ENCODE measurements around the gene RBM26. TPM values are rescaled to one million over a fixed set of nuclear protein-coding genes. Genes with fewer than 3 reads are reported as not detected.

RBM26 gene
- total RNA-seq, 1 experiment from 2014 or later: 32.2 TPM

DNA sequence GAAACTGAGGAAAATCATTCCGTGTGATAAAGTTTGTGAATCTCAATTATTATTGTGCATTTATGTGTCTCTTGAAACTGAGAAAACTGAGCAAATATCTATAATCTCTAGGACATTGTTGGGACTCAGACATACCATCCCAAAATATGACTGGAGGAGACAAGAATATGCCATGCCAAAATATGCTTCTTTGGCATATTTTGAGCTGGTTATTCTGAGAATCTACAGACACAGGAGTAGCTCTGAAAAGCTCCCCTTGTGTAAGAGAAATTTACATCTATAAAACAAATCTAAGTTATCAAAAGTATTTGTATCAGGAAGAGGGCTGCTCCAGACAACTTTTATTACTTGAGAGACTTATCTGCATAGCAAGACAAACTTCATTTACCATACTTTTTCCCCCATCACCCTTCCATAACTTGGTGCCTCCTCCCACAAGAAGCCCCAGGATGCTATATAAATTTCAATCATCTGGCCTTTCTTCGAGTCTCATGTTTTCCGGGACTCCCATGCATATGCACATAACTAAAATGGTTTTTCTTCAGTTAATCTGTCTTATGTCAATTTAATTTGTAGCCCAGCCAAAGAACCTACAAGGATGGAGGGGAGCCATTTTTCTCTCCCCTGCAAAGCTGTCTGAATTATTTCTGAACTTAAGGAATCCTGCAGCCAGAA is 46.3 kb upstream of the RBM26 start:
- no peaks in the 10 kb centered on the region for H3K36me3 ChIP-seq (ENCODE audit: control insufficient read depth, insufficient read depth, low read length)
- H3K27me3 ChIP-seq (ENCODE audit: control insufficient read depth, insufficient read depth, low read length): no peaks in the 10 kb centered on the region; the same call in 1 of the 2 replicates
- TF ChIP-seq, protein P1, sequence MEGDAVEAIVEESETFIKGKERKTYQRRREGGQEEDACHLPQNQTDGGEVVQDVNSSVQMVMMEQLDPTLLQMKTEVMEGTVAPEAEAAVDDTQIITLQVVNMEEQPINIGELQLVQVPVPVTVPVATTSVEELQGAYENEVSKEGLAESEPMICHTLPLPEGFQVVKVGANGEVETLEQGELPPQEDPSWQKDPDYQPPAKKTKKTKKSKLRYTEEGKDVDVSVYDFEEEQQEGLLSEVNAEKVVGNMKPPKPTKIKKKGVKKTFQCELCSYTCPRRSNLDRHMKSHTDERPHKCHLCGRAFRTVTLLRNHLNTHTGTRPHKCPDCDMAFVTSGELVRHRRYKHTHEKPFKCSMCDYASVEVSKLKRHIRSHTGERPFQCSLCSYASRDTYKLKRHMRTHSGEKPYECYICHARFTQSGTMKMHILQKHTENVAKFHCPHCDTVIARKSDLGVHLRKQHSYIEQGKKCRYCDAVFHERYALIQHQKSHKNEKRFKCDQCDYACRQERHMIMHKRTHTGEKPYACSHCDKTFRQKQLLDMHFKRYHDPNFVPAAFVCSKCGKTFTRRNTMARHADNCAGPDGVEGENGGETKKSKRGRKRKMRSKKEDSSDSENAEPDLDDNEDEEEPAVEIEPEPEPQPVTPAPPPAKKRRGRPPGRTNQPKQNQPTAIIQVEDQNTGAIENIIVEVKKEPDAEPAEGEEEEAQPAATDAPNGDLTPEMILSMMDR (IDR thresholded peaks at IDR 0.05): no peak
- TF ChIP-seq POLR2AphosphoS5 (IDR thresholded peaks at IDR 0.05; ENCODE audit: low read depth, low read length) (no peak), TCF7L2 (IDR thresholded peaks at IDR 0.05; ENCODE audit: low read depth, low read length) (no peak), SIN3A (IDR thresholded peaks at IDR 0.05; ENCODE audit: borderline replicate concordance, insufficient read depth, low read depth, low read length) (no peak)
- TF ChIP-seq, protein P2, sequence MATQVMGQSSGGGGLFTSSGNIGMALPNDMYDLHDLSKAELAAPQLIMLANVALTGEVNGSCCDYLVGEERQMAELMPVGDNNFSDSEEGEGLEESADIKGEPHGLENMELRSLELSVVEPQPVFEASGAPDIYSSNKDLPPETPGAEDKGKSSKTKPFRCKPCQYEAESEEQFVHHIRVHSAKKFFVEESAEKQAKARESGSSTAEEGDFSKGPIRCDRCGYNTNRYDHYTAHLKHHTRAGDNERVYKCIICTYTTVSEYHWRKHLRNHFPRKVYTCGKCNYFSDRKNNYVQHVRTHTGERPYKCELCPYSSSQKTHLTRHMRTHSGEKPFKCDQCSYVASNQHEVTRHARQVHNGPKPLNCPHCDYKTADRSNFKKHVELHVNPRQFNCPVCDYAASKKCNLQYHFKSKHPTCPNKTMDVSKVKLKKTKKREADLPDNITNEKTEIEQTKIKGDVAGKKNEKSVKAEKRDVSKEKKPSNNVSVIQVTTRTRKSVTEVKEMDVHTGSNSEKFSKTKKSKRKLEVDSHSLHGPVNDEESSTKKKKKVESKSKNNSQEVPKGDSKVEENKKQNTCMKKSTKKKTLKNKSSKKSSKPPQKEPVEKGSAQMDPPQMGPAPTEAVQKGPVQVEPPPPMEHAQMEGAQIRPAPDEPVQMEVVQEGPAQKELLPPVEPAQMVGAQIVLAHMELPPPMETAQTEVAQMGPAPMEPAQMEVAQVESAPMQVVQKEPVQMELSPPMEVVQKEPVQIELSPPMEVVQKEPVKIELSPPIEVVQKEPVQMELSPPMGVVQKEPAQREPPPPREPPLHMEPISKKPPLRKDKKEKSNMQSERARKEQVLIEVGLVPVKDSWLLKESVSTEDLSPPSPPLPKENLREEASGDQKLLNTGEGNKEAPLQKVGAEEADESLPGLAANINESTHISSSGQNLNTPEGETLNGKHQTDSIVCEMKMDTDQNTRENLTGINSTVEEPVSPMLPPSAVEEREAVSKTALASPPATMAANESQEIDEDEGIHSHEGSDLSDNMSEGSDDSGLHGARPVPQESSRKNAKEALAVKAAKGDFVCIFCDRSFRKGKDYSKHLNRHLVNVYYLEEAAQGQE (IDR thresholded peaks at IDR 0.05; ENCODE audit: insufficient read depth in 1 of 2, low read depth in 2 of 2, low read length in 1 of 2): no peak
- no peak for ATAC-seq
- ChIA-PET CTCF (no interaction called here), POLR2A (no interaction called here)
- no peak overlapping the region for H3K27ac ChIP-seq (ENCODE audit: low read length)
- DNase-seq (ENCODE audit: low read depth, low spot score): no peak
- intact Hi-C loops (cut with micrococcal nuclease; ENCODE audit: unreplicated experiment) (no loop called here), in situ Hi-C loops (cut with HindIII; ENCODE audit: low pct_unique_long_range_greater_than_20kb, low sequenced_read_pairs) (no loop called here)
- no TSS peak for BruUV-seq (replicated peaks)
- H3K4me3 ChIP-seq (ENCODE audit: low read depth in 2 of 2, low read length in 2 of 2): no peak overlapping the region
- no peaks in the 10 kb centered on the region for H3K9me3 ChIP-seq (ENCODE audit: control insufficient read depth, insufficient read depth, low read depth, low read length)
- H3K4me1 ChIP-seq (ENCODE audit: control insufficient read depth, insufficient read depth, low read length): no peaks in the 10 kb centered on the region

DNA sequence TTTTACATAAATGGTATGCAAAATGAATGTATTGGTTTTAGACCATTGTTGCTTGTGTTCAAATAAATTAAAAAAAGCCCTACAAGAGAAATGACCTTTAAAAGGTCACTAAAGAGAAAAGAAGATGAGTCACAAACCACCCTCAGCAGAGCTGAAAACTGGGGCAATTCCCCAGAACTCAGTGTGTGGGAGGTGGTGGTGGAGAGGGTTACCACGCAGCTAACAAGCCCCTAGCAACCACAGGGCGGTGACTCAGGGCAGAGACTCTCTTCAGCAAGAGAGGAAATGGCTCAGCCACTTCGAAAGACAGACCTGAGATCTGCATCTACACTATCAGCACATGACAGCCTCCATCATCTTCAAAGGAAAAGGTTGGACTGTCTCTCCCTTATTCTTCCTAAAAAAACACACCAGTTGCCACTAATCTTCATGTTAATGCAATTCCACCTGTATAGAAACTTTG is 45.5 kb upstream of the RBM26 start:
- no peaks in the 10 kb centered on the region for H3K36me3 ChIP-seq (ENCODE audit: control insufficient read depth, insufficient read depth, low read length)
- H3K4me3 ChIP-seq (ENCODE audit: low read depth in 2 of 2, low read length in 2 of 2): no peak overlapping the region
- no peaks in the 10 kb centered on the region; the same call in 1 of the 2 replicates for H3K27me3 ChIP-seq (ENCODE audit: control insufficient read depth, insufficient read depth, low read length)
- no peak overlapping the region for H3K27ac ChIP-seq (ENCODE audit: low read length)
- no peaks in the 10 kb centered on the region for H3K9me3 ChIP-seq (ENCODE audit: control insufficient read depth, insufficient read depth, low read depth, low read length)
- intact Hi-C loops (cut with micrococcal nuclease; ENCODE audit: unreplicated experiment): no loop called here
- DNase-seq (ENCODE audit: low read depth, low spot score) (no peak), ATAC-seq (no peak)
- in situ Hi-C loops (cut with HindIII; ENCODE audit: low pct_unique_long_range_greater_than_20kb, low sequenced_read_pairs): no loop called here
- POLR2A ChIA-PET: no interaction called here
- TF ChIP-seq POLR2AphosphoS5 (IDR thresholded peaks at IDR 0.05; ENCODE audit: low read depth, low read length): no peak
- TF ChIP-seq, protein P2 (IDR thresholded peaks at IDR 0.05; ENCODE audit: insufficient read depth in 1 of 2, low read depth in 2 of 2, low read length in 1 of 2): no peak
- TF ChIP-seq TCF7L2 (IDR thresholded peaks at IDR 0.05; ENCODE audit: low read depth, low read length): no peak
- TF ChIP-seq, protein P1 (IDR thresholded peaks at IDR 0.05): no peak
- no peak for TF ChIP-seq SIN3A (IDR thresholded peaks at IDR 0.05; ENCODE audit: borderline replicate concordance, insufficient read depth, low read depth, low read length)
- no peaks in the 10 kb centered on the region for H3K4me1 ChIP-seq (ENCODE audit: control insufficient read depth, insufficient read depth, low read length)
- CTCF ChIA-PET: no interaction called here
- no TSS peak for BruUV-seq (replicated peaks)

All from Panc1 (cell line).